IPS-NIHi7 (cell line): ENCODE results near the gene WNT9B.
"Not testable (repeated sequence)": the region's sequence is repeated elsewhere in the genome, so short reads cannot be mapped to it uniquely, and the experiment has no call there.

Experiments used
- DNase-seq: peaks from one replicate; pipeline ENCODE4 v3.0.0; 2012; ENCODE audit warnings: mixed read lengths; ENCODE audit errors: extremely low spot score

Gene WNT9B

DNA sequence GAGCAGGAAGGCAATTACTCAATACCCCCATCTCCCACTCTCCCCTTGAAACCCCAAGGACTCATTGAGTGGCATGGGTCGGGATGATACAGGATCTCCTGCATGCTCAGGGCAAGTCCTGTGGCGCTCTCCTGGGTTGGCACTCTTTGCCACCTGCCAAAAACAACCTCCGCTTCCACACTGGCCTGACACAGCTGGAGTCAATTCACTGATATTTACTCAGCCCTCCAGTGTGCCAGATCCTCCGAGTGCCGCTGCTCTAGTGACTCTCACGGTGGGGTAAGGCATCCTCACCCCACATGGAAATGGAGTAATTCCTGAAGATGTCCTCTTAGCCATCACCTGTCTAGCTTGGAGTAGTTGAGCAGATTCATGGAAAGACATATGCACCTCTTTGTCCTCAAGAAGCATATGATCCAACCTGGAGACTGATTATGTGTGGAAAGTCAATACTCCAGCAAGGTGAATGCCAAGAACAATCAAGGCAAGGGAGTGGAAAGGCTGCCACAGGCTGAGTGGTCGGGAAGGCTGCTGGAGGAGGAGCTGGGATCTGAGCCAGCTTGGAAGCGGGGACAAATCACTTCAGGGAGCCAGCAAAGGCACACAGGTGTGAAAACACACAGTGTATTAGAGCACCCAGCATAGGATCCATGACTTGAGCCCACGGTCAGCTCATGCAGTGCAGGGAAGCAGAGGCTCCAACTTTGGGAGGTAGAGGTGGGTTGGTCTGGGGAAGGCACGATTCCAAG is 59.0 kb downstream of the WNT9B start:
- DNase-seq = no peak

DNA sequence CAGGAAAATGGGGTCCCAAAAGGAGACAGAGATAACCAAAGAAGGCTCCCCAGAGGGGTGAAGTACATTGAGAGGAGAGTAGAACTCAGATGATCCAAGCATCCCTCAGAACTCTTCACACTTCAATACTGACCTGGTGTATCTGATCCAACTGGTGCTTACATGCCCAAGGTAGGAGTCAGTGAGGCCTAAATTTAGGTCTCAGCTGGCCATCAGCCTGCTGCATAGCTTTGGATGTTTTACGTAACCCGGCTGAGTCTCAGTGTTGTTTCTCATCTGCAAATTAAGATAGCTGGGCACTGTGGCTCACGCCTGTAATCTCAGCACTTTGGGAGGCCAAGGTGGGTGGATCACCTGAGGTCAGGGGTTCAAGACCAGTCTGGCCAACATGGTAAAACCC is 59.9 kb downstream of the WNT9B start:
- DNase-seq = no peak

DNA sequence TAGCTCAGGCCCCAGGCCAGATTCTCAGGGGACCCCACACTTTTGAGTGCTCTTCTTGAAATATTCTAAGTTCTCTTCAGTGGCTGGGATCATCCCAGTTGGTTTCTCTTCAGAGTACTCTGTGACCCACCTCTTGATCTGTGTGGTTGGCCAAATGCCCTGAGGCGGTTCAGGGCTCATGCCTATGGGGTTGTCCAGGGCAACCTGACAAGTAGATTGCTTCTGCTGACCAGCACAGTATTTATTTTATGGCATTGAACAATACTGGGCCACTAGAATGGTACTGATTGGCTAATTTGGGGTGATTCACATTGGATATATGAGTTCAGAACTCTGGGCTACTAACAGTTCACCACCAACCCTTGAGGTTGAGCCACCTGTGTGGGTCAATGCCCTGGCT is 64.2 kb downstream of the WNT9B start:
- DNase-seq = no peak

GRCh38 chr17:46916211-46916610 is 64.8 kb downstream of the WNT9B start:
- no peak for DNase-seq

- no peak for DNase-seq
Observed at GRCh38 chr17:46916623-46917022, 65.2 kb downstream of the WNT9B start.

GRCh38 chr17:46917041-46917440 is 65.7 kb downstream of the WNT9B start:
- DNase-seq = no peak

DNA sequence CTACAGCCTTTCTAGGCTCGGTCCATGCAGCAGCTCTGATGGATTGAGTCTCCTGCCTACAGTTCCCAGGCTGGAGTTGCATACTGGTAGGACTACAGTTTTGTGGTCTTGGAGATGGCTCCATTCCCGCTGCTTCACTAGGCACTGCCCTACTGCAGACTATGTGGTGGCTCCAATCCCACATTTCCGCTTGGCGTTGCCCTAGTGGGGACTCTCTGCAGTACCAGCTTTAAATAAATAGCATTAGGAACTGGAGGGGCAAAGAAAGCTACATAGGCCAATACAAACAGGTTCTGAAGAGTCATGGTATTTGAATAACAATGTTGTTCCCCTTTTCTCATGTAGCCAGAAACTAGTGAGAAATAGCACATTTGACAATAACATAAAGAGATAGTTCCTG is 66.1 kb downstream of the WNT9B start:
- DNase-seq = no peak

DNA sequence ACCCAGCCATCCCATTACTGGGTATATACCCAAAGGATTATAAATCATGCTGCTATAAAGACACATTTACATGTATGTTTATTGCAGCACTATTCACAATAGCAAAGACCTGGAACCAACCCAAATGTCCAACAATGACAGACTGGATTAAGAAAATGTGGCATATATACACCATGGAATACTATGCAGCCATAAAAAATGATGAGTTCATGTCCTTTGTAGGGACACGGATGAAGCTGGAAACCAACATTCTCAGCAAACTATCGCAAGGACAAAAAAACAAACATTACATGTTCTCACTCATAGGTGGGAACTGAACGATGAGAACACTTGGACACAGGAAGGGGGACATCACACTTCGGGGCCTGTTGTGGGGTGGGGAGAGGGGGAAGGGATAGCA is 70.6 kb downstream of the WNT9B start:
- DNase-seq = not testable (repeated sequence)

DNA sequence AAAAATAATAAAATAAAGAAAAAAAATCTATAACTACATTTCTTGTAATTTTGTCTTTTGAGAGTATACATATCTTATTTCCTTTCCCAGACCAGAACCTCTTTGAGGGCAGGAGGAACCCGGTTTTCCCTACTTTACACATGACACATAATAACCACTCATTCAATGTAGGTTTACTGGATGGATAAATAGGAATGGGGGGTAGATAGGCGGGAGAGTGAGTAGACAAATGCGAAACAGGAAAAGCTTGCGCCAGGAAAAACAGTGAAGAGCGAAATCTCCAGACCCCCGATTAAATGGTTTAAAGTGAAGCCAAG is 71.1 kb downstream of the WNT9B start:
- no peak for DNase-seq

- DNase-seq = peak; percentile 95
Observed at GRCh38 chr17:46922804-46923635, 71.6 kb downstream of the WNT9B start, which contains the start of gene GOSR2. Gene GOSR2, plus strand, starts transcription at chr17:46923160. Its CDS starts 33 bp downstream, at chr17:46923193.

GRCh38 chr17:46925185-46925868 is 73.9 kb downstream of the WNT9B start:
- no peak for DNase-seq

DNA sequence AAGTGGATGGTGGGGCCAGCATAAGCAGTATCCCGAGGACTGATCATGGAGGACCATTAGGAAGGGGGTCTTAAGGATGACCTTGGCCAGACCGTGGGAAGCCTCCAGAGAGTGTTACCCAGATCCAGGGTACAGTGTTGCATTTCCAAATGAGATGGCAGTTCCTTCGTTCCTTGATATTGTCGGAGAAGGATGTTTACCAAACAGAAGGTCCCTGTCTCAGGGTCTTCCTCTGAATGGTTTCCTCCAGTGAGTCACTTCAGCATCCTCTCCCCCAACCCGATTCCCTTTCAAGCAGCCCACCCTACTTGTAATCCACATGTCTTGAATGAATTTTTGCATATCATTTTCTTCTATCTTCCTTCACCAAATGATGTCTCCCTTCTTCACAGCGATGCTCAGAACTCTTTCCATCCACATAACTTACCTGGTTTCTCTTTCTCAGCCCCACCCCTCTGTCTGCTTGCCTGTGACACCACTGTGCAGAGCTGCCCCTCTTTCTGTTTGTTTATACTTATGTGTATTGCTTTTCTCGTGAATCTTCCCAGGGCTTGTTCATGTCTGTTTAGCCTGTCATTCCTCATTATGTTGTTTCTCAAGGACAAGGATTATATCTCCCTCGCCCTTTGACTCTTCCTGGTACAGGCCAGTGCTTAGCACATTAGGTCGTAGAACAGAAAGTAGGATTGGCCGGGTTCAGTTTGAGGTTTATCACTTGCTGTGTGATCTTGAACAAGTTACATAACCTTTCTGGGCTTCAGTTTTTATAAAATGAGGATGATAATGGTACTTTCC is 77.3 kb downstream of the WNT9B start:
- no peak for DNase-seq

GRCh38 chr17:46929413-46929812 is 78.0 kb downstream of the WNT9B start:
- peak; percentile 7 for DNase-seq

DNA sequence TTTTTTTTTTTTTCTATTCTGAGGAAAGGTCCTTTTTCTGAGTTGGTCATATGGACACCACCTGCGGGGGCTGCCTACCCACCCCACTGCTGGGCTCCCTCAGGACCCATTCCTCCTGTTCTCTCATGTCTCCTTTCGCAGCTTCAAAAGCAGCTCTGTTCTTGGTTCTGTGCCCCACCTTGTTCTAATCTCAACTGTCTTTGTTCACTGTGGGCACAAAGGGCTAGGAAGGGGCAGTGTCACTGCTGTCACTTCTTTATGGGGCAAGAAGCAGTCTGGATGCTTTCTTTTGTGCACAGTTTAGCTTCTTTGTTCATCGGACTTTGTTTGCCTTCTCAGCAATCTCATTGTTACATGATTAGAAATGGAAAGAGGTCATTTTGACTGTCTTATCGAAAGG is 78.7 kb downstream of the WNT9B start:
- no peak for DNase-seq

DNA sequence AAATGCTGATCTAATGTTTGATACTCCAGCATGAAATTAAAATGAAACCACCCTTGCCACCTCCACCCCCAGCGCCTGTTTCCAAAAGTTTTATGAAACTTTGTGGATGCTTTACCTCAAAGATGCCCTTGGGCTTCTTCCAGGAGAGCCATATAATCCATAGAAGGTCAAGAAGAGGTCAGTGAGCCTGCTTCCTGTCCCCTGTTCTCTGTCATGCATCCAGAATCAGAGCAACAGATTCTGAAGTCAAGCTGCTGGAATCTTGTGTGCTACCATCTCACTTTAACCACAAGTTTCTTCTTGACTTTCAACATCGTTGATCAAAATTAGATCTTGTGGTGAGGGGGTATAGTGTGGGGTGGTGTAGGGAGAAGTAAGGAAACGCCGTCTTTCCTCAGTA is 80.2 kb downstream of the WNT9B start:
- no peak for DNase-seq

DNA sequence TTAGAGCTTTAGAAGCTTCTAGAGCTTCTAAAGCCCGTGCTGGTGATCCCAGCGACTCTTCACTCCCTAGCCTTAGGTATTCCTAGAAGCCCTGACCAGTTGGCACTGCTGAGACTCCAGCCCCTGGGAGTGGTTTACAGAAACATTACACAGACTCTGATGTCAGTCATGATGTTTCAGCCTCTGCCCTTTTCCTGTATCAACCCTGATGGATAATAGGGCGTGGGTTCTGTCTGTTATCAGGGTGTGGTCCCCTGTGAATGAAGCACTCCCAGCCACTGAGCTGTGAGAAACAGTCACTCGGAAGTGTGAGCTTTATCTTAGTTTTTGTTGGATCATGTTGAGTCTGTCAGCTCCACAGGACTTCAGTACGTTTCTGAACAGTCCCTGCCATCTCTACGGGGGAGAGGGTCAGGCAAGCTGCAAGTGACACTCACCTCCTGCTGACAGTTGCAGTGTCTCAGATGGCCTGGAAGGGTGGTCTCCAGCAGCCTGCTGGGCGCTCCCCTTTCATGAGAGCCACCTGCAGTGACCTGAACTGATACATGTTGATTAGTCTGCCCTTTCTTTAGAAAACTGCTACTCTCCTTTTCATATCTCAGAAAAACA is 84.4 kb downstream of the WNT9B start:
- no peak for DNase-seq
